HG02623 (cell line): ENCODE data around the gene ZNG1A.
A peak's percentile ranks its signal among the peaks of the same experiment; 100 is the strongest.
"Not testable (repeated sequence)": the region's sequence is repeated elsewhere in the genome, so short reads cannot be mapped to it uniquely, and the experiment has no call there.

Source experiments
- ATAC-seq: cut with Tn5 transposase; IDR thresholded peaks from one replicate; pipeline ENCODE4 v1.9.1; 2021; ENCODE audit warnings: moderate library complexity; ENCODE audit not compliant: unreplicated experiment

ZNG1A gene

GRCh38 chr9:178970-179383, at the start of gene ZNG1A:
Gene ZNG1A (minus strand): TSS chr9:179056. CDS start chr9:178969, 87 bp downstream.
- ATAC-seq: not testable (repeated sequence)

GRCh38 chr9:227860-228259, 49.0 kb upstream of the ZNG1A start:
- no peak for ATAC-seq

DNA sequence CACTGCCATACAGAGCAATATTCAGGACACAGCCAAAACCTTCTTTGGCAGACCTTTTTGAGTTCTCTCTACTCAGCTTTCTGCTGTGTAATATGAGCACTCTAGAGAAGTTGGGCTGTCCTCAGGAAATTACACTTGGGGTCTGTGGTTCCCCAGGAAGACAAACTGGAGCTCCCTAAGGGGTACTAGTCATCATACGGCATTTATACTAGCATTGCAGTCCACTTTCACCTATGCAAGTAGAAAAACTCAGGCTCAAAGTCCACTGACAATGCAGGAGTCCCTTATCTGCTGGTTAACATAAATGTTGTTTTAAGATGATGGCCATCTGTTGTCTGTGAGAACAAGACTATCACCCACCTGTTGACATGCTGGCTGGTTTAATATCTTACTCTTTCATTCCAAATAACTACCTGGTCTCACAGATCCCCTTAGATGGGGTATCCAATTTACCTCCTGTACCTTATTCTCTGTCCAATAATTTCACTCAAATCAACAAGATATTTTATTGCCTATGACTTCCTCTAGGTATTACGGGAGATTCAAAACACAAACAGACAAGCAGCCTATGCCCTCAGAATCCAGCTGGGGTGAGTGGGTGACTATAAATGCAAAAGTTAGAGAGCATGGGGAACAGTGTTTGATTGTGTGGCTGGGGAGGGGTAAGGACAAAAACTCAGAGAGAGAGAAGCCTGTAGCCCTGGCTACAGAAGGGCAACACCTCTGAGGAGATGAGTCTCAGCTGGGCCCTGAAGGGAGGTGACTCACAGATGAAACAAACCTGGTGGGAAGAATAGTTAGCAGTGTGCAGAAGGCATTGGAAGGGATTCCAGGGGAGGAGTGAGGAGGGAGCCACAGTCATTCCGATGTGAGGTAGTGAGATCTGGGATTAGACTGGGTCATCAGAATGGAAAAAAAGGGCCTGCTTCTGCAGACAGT, 46.0 kb upstream of the ZNG1A start:
- ATAC-seq: no peak

DNA sequence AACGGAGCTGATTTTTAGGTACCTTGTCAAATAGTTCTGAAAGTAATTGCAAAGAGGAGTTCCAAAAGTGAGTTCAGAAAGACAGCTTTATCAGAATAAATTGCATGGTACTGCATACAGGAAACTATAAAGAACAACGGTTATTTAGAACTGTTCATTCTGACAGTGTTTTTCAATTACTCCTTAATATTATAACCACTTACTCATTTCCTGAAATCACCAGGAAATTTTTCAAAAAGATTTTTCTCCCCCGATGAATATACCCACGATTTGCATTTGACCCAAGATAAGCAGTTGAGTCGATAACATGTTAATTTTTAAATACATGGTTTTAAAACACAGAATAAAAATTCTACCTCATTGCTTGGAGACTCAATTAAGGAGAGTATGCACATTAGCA, 45.2 kb upstream of the ZNG1A start:
- no peak for ATAC-seq

DNA sequence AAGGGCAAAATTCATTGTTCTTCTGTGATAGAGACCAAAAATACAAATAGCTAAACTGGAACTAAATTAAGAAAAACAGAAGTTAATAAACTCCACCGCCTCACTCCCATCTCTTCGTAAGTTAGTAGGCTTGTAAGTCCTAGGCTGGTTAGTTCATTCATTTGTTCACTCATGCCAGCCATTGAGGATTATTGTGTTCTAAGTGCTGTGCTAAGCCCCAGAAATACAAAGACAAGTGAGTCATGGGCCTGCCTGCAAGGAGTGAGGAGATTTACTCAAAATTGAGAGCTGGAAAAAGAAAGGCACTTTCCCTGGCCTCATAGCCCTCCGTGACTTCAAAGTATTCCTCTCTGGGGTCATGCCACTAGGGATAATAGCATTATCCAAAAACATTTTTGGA, 44.3 kb upstream of the ZNG1A start:
- ATAC-seq: no peak

DNA sequence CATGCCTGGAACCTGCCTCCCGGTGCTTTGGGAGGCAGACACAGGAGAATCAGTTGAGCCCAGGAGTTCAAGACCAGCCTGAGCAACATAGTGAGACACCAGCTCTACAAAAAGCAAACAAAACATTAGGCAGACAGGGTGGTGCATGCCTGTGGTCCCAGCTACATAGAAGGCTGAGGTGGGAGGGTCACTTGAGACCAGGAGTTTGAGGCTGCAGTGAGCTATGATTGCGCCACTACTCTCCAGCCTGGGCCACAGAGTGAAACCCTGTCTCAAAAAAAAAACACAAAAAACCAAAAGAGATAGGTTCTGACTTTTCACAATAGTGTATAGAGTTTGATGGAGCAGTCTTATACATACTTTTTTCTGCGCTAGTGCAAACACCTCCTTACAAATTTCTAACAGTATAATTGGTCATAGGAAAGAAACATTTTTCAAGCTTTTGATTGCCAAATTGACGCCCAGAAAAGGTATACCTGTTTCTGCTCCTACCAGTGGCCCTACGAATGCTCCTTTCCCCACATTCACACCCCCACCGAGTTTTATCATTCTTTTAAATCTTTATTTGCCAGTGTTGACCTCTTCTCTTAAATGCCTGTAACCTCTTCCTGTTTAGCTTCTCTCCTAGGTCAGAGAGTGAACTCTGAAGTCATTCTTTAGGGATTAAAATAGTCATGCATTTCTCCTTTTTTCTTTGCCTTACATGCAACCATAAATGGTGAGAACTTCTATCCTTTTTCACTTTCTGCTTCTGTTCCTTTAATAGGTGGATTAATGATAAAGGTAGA, 43.3 kb upstream of the ZNG1A start:
- no peak for ATAC-seq

DNA sequence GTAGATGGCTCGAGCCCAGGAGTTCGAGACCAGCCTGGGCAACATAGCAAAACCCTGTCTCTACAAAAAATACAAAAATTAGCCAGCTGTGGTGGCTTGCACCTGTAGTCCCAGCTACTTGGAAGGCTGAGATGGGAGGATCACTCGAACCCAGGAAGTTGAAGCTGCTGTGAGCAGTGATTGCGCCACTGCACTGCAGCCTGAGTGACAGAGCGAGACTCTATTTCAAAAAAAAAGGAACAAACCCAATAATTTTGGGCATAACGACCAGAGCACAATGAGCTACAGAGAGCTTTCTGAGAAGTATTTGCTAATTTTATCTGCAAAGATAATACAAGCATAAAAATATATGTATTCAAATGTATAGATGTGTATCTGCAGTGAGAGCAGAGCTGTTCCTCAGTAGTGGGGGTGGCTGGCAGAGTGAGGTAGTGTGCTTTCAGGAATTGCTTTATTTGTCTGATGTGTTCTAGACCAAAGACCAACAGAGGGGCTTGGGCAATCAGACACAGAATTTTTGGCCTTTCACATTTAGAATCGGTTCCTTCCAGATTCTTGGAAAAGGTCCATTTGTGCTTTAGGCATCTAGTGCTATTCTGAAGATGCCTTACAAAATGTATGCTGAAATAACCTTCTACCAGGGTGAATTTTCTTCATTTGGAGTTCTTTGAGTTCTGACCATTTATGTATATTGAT, 41.0 kb upstream of the ZNG1A start:
- no peak for ATAC-seq

GRCh38 chr9:219036-219435, 40.2 kb upstream of the ZNG1A start:
- ATAC-seq: not testable (repeated sequence)

GRCh38 chr9:217950-218349, 39.1 kb upstream of the ZNG1A start:
- no peak for ATAC-seq

DNA sequence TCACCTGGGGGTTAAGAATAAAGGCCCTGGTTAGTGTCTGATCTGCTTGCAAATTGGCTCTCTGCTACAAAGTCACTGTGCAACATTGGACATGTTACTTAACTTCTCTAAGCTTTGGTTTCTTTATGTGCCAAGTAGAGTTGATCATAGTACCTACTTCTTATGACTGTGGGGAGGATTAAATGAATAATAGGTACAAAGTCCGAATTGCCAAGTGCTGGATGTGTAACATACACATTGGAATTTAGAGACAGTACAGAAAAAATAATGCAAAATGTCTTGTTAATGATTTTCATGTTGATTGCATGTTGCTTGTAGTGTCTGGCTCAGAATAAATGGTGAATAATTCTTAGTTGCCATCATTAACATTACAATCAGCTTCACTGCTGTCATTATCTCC, 38.0 kb upstream of the ZNG1A start:
- no peak for ATAC-seq

- ATAC-seq: no peak
These were observed 36.8 kb upstream of the ZNG1A start for GRCh38 chr9:215631-216155.

- peak; percentile 78 for ATAC-seq
These were observed 36.0 kb upstream of the ZNG1A start, which contains the start of gene DOCK8 for GRCh38 chr9:214648-215493. Gene DOCK8 (plus strand): TSS chr9:214865. CDS start chr9:214977, 112 bp downstream.

- no peak for ATAC-seq
These were observed 35.4 kb upstream of the ZNG1A start for GRCh38 chr9:214351-214647.

- not testable (repeated sequence) for ATAC-seq
These were observed 35.0 kb upstream of the ZNG1A start for GRCh38 chr9:213901-214300.

- ATAC-seq: no peak
These were observed 33.4 kb upstream of the ZNG1A start for GRCh38 chr9:212297-212696.

GRCh38 chr9:211557-211956, 32.7 kb upstream of the ZNG1A start:
- ATAC-seq: no peak

DNA sequence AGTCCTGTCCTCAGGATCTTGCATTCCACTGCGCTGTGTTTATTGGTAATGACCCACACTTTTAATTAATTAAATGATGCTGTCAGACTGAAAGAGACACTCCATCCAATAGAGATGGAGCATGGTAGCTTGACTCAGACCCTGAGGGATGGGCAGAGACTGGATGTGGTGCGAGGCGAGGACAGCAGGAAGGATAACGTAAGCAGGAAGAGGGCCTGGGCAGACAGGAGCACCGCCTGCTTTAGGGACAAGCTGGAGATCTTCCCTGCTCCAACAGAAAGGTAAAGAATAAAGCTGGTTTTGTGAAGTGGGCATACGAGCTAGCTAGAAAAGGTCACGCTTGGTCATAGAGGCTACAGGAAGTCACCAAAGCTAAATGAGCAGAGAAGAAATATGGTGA, 32.2 kb upstream of the ZNG1A start:
- no peak for ATAC-seq

DNA sequence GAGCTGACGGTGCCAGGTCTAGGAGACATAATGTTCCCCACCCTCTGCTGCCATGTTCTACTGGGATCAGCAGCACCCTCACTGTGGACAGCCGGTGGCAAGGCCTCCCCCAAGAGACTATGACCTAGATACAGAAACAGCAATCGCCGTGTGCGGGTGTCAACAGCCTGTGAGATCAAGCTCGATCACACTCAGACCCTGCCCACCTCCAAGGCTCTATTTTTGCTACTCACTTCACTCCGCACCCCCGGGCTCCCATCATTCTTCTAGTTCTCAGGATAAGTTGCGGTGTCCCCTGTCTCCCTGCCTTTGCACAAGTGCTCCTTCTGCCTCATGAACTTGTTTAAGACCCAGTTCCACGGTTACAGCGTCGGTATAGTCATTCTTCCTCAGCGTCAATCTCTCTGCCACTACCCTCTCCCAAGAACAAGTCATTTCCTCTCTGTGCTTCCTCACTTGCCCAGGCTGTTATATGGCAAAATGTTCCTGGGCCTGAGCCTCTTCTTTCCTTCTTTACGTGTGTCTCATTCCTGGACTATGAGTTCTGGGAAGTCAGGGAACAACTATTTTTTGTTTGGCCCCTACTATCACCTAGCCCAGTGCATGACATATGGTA, 30.4 kb upstream of the ZNG1A start:
- ATAC-seq: no peak

DNA sequence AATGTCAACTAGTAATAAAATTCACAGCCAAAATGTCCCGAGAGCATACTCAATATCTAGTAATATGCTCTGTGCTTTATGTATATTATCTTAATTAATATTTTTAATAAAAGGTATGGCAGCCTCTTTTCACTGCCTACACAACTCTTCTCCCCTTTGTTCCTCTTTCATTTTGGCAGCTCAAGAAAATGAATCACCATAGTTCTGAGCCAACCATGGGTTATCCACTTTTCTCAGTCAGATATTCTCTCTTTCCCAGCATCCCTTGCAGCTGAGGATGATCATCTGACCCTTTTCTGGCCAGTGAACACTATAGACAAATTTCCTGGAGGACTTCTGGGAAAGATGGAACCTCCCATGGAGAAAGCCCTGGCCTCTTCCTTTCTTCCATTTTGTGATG, 27.6 kb upstream of the ZNG1A start:
- no peak for ATAC-seq

- ATAC-seq: not testable (repeated sequence)
These were observed 20.7 kb upstream of the ZNG1A start for GRCh38 chr9:199601-200000.
